AG09309 (cell line): Measurements from ENCODE around the gene LRRC9.

Experiments used
- DNase-seq: peaks from one replicate; pipeline ENCODE4 v3.0.0-alpha.2; 2010; ENCODE audit warnings: low read depth
- H3K4me3 ChIP-seq: 2 replicates; pipeline ENCODE4 v1.5.1; 2011; ENCODE audit warnings: mild to moderate bottlenecking, low read depth, low read length, moderate library complexity; ENCODE audit not compliant: control insufficient read depth
- CTCF ChIP-seq: IDR thresholded peaks from 2 replicates; pipeline ENCODE4 v1.5.1; 2011; ENCODE audit warnings: mild to moderate bottlenecking, low read depth, low read length, inconsistent platforms; ENCODE audit not compliant: insufficient read depth, control insufficient read depth; ENCODE audit errors: missing control alignments

The LRRC9 gene

DNA sequence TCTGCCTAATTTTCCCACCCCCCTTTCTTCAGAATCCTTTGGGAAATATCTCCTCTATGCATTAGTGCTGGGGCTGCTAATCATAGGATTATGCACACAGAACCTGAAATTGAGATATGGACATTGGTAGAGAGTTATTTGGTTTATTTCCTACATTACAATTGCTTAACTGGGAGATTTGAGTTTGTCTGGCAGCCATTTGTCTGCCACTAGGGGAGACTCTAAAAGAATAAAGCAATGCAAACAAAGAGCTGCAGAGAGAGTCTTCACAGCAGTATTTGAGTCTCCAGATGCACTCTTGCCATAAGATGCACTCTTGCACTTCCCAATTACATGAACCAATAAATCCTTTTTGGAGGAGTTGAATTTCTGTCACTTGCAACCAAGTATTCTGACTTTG, 159.8 kb downstream of the LRRC9 start:
- H3K4me3 ChIP-seq: no peak overlapping the region
- TF ChIP-seq CTCF: no peak
- no peak for DNase-seq

DNA sequence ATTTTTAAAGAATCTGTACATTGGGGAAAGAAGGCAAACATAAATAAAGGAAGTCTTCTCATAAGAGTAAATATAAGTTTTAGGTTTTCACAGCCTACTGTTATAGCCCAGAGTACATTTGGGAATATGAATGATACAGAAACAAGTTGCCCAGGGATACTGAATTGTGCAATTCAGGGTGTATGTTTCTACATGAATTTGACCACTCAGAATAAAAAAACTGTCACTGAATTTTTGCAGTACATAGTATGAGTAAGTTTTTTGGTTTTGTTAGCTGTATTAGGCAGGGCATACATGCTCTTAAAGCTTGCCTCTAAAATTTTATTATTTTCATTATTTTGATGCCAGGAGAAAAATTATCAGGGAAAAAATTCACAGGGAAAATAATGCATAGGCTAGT, 165.1 kb downstream of the LRRC9 start:
- DNase-seq: no peak
- H3K4me3 ChIP-seq: no peak overlapping the region
- no peak for TF ChIP-seq CTCF

GRCh38 chr14:60085693-60086092, 165.7 kb downstream of the LRRC9 start:
- TF ChIP-seq CTCF: no peak

GRCh38 chr14:60087668-60088067, 167.7 kb downstream of the LRRC9 start:
- no peak overlapping the region for H3K4me3 ChIP-seq
- no peak for DNase-seq
- TF ChIP-seq CTCF: no peak

More at GRCh38 chr14:60085693-60086092, 165.7 kb downstream of the LRRC9 start:
- H3K4me3 ChIP-seq: no peak overlapping the region
- DNase-seq: no peak

- no peak for DNase-seq
- TF ChIP-seq CTCF: no peak
Measured at GRCh38 chr14:60089221-60089620, 169.3 kb downstream of the LRRC9 start.

DNA sequence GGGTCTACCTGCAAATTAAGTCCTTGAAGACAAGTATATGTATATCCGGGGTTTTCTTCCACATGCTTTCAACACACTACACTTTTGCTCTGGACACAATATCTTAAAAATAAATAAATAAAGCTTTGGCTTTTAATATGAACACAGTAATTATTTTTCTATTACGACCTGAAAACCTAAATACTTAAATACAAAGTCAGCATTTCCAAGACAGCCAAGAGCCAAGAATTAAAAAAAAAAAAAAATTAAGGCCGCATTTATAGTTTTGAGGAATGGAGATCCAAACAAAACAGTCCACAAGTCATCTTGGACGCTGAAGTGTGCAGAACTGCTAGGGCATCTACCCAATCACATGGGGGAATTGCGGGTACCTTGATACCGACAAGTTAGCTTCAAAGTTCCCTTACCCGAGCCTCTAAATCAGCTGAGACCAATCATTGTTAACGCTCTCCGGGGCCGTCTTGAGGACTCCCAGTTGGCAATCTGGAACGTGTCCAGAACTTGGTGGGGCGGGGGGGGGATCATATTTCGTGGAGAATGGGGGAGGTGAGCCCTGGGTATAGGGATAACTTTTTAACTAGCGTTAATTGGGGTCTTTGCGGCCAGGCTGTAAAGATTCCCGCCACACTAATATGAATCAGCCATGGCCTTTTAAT, 171.0 kb downstream of the LRRC9 start:
- peak overlapping the region; percentile 92 for H3K4me3 ChIP-seq
- DNase-seq: no peak
- TF ChIP-seq CTCF: no peak

More at GRCh38 chr14:60089221-60089620, 169.3 kb downstream of the LRRC9 start:
- no peak overlapping the region for H3K4me3 ChIP-seq
